Measurements from ENCODE around the gene TSHZ2.

TSHZ2 gene

GRCh38 chr20:53278555-53278954, 306.4 kb downstream of the TSHZ2 start:
- TF ChIP-seq CTCF (IDR thresholded peaks at IDR 0.05; ENCODE audit: insufficient read depth, missing control alignments): no peak
- no peak for DNase-seq (ENCODE audit: insufficient read length, low spot score)
- FAIRE-seq: no peak

- DNase-seq (ENCODE audit: insufficient read length, low spot score): no peak
- no peak for TF ChIP-seq CTCF (IDR thresholded peaks at IDR 0.05; ENCODE audit: insufficient read depth, missing control alignments)
- no peak for FAIRE-seq
These were observed 307.6 kb downstream of the TSHZ2 start for GRCh38 chr20:53279735-53280134.

- DNase-seq (ENCODE audit: insufficient read length, low spot score) (no peak), FAIRE-seq (no peak)
These were observed 309.5 kb downstream of the TSHZ2 start for GRCh38 chr20:53281557-53282117.

GRCh38 chr20:53282217-53282955, 310.2 kb downstream of the TSHZ2 start:
- FAIRE-seq: no peak
- no peak for DNase-seq (ENCODE audit: insufficient read length, low spot score)
- TF ChIP-seq CTCF (IDR thresholded peaks at IDR 0.05; ENCODE audit: insufficient read depth, missing control alignments): no peak

More at GRCh38 chr20:53281557-53282117, 309.5 kb downstream of the TSHZ2 start:
- no peak for TF ChIP-seq CTCF (IDR thresholded peaks at IDR 0.05; ENCODE audit: insufficient read depth, missing control alignments)

GRCh38 chr20:53283011-53283410, 310.9 kb downstream of the TSHZ2 start:
- no peak for TF ChIP-seq CTCF (IDR thresholded peaks at IDR 0.05; ENCODE audit: insufficient read depth, missing control alignments)
- no peak for DNase-seq (ENCODE audit: insufficient read length, low spot score)
- no peak for FAIRE-seq

- DNase-seq (ENCODE audit: insufficient read length, low spot score) (no peak), FAIRE-seq (no peak)
- no peak for TF ChIP-seq CTCF (IDR thresholded peaks at IDR 0.05; ENCODE audit: insufficient read depth, missing control alignments)
These were observed 311.4 kb downstream of the TSHZ2 start for GRCh38 chr20:53283597-53283996.

- TF ChIP-seq CTCF (IDR thresholded peaks at IDR 0.05; ENCODE audit: insufficient read depth, missing control alignments): no peak
- FAIRE-seq: no peak
- no peak for DNase-seq (ENCODE audit: insufficient read length, low spot score)
These were observed 312.1 kb downstream of the TSHZ2 start for GRCh38 chr20:53284256-53284655.
